Measurements from ENCODE around the gene OTOF.

OTOF gene

DNA sequence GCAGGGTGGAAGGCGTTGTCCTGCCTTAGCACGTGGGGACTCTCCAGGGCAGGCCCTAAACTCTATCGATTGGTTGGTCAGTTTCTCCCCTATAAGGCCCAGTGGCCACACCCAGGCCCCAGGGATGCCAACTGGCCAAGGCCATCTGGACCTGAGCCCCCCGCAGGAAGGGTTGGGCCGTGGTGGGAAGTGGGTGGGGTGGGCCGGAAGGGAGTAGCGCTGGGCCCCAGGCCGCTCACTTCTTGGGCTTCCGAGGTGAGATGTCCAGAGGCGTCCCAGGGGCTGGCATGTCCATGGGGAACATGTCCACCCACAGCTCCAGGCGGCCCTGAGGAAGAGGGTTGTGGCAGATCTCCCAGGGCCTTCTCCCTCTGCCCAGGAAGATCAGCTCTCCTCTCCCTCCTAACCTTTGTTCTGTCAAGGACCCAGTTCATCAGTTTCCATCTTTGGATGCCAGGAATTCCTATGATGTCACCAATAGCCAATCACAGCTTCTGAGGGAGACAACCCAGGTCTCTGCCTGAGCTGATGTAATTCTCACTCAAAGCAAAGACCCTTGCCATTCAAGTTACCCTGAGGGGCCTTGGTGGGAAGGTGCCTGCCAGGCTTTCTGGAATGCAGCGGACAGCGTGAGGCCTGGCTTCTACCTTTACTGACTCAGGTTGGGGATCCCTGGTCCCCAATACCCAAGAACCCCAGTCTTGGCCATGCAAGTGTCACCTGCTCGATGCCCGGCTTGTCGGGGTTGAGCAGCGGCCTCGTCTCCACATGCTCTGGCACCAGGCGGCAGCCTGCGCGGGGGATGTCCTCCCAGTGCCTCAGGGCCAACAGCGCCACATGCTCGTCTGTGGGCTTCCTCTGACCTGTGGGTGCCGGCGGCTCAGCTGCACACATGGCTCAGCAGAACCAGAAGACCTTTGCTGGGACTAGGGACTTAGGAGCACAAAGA, 14.4 kb downstream of the OTOF start:
- DNase-seq = peak; percentile 23

DNA sequence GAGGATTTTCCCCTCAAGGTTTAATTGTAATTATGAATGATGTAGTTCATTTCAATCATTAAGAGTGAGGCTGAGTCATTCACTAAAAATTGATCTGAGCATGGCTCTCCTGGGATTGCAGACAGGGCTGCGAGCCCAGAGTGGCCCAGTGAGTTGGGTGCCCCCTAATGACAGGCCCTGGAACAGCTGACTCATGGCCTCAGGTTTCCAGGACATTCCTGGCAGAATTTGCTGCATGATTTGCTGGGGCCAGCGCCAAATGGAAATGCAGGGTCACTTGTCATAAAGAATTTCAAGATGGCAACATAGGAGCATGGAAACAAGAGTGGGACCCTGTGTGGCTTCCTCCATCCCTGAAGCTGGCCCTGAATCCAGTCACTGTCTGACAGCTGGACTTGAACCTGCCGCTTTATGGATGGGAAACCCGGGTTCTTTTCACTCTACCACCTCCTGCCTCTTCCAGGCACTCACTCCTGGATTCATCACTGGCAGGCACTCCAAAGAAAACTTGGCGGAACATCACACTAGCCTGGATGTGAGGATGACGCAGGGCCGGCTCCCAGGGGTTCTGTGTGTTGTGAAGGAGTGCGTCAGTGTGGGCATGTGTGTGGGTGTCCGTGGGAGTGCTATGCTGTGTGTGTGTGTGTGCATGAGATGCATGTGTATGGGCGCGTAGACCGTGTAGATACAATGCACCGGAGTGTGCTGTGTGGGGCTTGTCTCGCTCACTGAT, 15.2 kb downstream of the OTOF start:
- peak; percentile 69 for DNase-seq

DNA sequence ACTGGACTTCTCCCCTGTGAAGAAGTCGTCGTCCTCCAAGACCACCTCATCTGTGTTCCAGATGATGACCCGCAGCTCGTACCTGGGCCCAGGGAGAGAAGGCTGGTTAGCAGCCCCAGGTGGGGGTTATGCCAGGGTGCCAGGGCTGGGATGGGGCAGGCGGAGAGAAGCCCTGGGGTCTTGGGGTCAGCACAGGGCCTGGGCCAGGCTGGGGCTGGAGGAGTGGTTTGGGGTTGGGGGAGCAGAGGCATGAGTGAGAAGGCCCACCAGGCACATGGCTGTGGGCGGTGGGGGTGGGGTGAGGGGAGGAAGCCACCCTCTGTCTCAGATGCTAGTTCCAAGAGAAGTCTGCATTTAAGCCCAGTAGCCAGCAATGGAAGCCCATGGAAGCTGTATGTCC, 15.8 kb downstream of the OTOF start:
- no peak for DNase-seq

DNA sequence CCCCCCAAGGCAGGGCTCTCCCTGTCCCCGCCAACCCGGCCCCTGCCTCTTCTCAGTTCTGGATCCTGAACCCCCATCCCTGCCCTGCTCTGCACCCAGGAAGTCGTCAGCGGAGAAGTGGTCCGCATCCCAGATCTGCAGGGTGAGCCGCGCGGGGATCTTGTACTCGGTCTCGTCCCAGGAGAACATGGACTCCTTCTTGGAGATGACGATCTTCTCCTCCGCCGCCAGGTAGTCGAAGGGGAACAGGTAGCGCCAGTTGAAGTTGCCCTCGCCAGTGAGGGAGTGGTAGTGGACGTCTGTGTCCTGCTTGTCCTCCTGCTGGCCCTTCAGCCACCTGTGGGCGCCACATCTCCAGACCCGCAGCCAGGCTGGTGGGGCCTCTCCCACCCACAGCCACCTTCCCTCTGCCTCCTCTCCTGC, 16.3 kb downstream of the OTOF start:
- no peak for DNase-seq

DNA sequence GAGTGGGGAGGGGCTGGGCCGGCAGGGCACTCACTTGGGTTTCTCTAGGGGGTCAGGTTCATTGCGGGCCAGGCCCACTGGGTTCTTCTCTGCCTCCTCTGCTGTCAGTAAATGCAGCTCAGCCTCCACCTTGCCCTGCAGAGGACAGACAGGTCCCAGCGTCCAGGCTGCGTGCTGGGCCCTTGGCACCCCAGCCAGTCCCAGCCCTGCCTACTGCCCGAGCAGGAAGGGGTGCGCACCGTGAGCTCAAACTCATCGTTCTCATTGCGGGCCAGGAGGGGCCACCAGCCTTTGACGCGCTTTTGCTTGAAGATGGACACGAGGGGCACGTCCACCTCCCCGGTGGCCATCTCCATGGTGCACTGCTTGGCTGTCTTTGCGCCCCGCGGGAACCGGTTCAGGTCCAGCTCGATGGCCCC, 17.3 kb downstream of the OTOF start:
- DNase-seq = no peak

DNA sequence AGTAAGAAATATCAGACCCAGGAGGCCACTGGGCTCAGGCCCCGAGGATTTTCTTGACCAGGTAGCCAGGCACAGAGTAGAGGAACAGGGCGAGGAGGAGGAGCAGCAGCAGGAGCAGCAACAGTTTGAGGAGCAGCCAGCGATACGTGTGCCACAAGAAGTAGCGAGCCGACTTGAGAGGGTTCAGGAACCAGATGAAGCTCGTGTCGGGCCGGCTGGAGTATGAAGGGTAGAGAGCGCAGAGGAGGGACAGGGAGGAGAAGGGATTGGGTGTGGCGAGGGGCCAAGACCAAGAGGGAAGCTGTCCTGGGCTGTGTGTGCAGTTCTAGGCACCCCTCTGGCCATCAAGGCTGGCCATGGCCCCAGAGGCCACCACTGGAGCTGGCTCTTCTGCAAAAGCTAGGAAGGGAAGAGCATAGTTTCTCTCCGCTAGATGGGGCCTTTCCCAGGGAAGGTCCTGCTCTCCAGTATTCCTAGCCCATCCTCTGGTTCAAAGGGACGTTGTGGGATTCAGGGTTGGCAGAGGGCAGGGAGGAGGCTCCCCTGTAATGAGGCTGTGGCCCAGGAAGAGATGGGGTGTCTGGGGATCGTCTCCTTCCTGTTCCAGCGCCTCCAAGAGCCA, 17.8 kb downstream of the OTOF start:
- DNase-seq = no peak

DNA sequence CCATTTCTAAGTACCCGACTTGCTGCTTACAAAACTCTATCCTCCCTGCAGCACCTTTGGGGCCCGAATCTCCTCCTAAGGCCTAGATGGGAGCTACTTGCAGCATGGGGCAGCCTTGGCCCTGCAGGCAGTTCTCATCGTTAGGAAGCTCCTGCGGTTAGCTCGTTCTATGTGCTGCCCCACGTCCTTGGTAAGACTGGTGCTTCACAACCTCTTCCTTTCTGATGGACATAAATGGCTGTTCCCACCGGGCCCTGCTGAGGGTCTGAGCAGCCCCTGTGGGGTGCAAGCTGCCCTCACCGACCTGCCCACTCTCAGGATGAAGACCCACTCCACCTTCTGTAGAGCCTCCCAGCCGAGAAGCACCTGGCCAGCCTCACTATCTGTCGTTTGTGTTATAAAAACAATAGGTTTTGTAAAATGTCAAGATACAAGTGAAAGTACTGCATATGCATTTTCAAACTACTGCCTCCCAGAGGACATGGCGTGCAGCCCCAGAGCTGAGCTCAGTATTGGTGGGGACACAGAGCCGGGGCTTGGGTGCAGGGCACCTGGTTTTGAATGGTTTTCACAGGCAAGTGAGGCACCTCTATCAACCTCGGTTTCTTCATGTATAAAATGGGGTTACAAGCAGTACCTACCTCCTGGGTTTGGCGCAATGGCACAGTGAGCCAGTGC, 19.4 kb downstream of the OTOF start:
- DNase-seq = no peak

DNA sequence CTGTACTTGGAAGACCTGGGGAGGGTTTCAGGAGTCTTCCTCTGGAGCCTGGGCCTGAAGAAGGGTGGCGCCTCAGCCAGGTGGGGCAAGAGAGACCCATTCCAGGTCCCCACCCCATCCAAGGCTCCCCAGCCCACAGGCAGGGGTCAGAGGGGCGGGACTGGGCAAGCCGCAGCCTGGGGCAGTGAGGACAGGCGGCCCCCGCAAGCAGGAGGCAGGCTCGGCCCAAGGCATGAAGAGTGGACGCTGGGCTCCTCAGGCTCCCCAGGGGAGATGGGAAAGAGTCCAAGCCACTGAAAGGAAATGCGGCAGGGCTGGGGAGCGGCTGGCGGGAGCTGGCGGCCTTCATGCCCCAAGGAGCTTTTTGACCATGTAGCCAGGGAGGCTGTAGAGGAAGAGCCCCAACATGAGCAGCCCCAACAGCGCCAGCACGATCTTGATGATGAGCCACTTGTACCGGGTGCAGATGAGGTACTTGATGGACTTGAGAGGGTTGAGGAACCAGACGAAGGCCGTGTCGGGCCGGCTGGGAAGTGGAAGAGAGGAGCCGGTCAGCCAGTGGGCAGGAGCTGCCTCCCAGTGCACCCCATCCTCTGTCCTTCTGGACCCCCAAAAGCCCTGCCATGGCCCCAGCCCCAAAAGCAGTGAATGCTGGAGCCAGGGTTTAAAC, 20.1 kb downstream of the OTOF start:
- DNase-seq = no peak

DNA sequence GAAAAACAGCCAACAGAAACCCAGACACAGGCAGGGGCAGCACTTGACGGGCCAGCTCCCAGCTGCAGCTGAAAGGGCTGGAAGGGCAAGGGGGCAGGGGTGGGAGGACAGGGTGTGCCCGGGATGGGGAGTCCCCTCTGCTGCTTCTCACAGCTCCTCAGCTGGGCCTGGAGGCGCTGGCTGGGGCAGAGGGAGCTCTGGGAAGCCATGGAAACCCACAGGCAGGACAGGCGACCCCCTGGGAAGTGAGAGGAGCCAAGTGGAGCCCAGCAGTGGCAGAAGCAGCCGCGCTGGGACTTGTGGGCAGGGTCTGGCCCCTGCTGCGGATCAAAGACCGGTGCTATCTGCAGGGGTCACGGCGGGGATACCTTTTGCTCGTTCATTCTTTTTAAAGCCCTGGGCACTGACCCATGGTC, 20.7 kb downstream of the OTOF start:
- DNase-seq = no peak

DNA sequence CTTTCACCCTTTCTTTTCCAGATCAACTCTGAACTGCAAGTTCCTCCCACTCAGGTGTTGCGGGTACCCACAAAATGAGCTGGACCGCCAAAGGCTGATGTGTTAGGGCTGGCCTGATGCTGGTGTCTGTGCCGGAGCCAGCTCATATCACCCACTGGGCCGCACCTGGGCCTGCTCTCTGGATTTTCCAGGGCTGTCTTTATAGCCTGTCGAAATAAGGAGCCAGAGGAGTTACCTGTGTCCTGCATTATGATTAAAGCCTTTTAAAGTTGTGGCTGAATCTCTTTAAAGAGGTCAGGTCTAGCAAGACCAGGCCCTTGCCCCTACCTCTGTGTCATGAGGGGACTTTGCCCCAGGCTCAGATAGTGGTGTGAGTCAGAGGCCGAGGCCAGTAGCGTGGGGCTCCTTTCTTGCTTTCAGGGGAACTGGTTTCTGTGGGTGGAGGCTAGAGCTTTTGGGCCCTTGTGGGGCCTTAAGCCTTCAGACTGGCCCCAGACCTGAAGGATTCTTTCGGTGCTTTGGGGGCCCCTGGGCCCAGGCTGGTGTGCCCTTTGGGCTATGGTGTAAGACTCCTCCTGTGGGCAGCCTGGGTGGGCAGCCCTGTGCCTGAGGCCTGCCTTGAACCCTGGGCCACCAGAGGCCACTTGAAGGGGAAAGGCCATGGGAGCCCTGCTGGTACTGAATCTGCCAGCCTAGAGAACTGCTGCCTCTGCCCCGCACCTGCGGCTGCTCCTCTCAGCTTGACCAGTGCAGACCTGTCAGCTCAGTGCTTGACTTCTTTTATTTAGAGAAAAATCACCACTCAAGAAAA, 21.3 kb downstream of the OTOF start:
- no peak for DNase-seq

DNA sequence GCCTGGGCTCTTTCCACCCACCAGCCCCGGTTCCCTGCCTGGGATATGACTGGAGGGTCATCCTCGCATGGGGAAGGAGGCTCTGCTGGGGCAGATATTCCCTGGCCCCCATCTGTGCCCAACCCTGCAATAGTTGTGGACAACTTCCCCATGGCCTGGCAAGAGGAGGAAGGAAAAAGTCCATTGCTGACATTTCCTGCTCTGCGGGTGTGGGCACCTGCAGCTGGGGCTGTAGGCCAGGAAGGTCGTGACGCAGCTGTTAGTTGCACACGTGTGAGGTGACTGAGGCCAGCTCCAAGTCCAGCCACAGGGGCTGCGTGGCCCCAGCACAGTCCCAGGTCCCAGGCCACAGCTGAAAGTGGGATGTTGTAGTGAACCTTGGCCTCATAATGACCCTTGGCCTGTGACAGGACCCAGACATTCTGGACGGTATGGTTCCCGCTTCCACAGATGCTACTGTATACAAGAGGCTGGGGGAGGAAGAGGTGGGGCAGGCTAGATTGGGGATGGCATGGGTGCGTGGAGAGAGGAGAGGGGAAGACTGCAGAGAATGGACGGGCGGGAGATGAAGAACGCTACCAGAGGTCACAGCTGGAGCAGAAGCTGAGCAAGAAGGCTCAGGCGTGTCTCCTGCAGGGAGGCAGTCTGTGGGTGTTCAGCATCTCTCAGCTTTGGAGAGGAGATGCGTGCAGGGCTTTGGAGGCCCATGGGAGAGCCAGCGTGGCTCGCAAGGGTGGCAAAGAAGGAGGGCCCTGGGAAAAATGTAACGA, 22.1 kb downstream of the OTOF start:
- no peak for DNase-seq

DNA sequence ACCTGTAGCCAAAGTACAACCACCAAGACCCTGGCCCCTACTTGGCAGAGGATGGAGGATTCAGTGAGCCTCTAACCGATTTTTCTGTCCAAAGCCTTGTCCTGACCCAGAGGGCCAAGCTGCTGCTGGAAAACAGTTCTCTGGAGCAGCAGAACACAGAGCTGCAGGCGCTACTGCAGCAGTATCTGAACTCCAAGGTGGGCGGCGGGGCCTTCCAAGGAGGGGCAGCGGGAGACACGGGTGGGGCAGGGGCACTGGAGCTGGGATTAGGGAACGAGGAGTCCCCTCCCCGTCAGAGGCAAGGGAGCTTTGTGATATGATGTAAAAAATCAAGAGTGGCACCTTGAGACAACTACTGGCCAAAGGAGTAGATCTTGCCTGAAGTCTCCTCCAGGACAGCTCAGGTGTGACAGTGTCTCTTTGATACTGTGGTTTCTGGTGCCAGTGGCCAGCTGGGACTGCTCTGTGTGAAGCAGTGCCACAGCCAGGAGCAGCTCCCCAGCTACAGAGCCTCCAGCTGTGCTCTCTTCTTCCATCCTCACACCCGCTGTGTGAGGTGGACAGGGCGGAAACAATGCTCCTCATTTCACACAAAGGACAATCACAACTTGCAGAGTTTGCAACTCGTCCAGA, 22.8 kb downstream of the OTOF start:
- DNase-seq = no peak

DNA sequence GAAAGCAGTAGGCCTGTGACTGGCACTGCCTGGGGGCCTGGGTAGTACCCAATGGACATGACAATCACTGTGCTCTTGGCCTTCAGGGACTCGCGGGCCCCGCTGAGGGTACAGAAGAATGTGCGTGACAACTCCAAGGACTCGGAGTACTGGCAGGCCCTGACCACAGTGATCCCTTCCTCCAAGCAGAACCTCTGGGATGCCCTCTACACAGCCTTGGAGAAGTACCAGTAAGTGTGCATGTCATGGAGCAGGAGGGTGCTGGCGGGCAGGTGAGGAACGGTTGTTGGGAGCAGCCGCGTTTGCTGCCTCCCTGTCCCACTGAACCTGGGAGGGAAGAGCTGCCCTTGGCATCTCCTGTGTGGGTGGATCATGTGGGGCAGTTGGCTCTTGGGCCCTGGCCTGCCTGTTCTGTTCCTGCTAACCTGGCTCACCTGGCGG, 23.3 kb downstream of the OTOF start:
- no peak for DNase-seq

DNA sequence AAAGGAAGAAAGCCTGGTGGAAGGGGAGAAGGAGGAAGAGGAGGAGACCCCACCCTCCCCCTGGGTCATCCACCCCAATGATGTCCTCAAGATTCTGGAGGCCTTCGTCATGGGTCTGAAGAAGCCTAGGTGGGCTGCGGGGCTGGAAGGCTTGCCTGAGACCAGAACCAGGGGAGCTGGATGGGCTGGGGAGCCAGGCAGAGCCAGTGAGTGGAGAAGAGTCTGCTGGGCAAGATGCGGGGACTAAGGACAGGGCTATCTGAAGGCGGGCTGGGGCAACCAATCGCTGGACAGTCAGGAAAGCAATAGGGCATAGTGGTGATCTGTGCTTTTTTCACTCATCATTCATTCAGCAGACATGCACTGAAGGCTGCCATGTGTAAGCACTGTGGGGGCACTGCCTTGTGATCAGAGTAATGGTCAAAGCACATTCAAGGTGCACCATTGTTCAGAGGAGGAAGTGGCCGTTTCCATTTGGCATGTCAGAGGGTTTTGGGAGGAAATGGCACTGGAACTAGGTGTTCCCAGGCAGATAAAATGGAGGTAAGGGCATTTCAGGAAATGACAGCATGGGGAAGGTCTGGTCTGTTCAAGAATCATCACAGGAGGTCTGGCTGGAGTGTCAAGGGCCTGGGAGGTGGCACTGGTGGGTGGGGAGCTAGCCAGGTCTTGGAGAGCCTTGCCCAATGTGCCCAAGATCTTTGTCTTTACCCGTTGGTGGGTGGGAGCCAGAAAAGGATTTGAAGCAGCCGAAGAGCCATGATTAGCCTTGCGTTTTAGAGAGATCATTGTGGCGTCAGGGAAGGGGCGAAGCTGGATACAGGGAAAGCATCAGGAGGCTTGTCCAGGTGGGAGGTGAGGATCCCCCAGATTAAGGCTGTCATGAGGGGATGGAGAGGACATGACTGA, 24.2 kb downstream of the OTOF start:
- no peak for DNase-seq

DNA sequence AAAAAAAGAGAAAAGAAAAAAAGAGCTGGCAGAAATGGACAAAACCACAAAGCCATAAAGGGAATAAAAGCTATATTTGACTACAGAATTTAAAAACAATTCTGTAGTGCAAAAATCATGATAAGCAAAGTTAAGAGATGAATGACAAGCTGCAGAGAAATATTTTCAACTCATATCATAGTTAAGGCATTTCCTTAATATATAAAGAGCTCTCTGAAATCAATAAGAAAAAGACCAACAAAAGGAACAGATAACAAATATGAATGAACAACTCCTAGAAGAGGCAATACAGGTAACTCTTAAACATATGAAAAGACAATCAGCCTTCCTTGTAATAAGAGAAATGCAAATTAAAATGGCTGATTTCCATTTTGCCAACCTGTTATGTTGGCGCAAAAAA, 26.2 kb downstream of the OTOF start:
- no peak for DNase-seq

DNA sequence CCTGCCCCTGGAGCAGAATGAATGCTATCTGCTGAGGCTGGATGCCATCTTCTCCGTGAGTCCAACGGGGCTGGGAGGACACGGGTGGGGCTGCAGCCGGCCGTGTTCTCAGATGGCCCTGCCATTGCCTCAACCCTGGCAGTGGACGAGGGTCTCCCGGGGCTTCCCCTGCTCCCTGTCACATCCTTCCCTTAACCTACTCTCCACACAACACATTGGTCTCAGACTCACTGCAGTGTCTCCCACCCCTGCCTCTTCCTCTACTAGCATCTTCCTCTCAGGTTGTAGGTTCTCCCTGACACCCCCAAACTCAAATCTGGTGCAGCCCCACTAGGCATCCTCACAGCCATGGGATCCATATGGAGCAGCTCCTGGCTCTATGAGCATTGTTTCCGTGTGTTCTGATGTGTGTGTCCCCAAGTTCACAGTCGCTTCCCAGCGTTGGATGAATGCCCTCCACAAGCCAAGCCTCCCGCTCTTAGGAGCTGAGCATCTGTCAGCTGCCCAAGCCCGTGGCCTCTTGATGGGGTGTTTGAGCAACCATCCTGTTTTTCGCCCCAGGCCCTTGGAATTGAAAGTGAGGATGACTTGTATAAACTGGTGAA, 27.8 kb downstream of the OTOF start:
- no peak for DNase-seq

DNA sequence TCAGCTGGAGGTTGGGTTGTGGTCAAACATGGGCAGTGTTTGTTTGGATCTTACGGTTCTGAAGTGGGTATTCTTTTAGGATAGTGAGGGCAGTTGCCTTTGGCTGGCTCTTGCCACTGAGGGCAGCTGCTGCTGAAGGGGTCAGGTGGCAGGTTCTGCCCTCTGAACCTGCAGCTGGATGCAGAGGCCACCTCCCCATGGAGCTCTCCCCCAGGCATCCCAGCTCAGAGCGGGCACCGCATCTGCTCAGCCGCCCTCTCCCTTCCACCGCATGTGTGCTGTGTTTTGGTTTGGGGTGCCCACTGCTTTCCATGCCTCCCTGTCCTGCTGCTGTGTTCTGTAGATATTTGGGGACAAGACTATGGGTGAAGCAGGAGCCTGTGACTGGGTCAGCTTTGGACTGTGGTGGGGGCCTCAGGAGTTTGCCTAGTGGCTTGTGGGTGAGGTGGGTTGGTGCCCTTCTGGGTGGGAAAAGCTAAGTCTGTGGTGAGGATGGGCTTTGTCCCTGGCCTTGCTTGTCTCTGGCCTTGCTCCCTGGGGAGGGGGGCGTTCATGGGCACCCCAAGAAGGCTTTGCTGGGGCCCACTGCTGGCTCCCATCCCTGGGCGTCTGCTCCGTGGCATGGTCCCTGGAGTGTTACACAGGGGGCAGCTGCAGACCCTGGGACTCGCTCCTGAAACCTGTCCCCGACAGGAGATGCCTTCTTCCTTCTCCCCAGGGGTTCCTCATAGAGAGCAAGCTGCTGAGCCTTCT, 28.5 kb downstream of the OTOF start:
- no peak for DNase-seq

DNA sequence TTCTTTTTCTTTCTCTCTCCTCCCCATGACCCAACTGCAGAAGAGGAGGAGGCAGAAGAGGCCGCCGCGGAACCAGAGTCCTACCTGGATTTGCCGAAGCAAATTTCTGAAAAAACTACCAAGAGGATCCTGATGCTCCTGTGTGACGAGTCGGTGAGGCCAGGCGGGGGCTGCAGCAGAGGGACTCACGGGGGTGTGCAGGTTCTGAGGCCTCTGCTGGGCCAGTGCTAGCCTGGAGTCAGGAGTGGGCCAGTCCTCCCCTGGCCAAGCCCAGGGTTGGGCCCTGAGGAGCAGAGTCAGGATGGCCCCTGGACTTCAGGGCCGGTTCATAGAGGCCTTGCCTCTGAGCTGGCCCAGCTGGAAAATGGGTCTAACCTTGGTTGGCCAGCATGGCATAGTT, 29.3 kb downstream of the OTOF start:
- no peak for DNase-seq
